GM12891 (cell line): ENCODE measurements around the gene TEDC2.

ENCODE experiments used
- DNase-seq: peaks from one replicate; pipeline ENCODE4 v3.0.0; 2011; ENCODE audit warnings: low spot score; ENCODE audit not compliant: insufficient read length
- FAIRE-seq: peaks from 2 replicates; lab custom pipeline; 2011; peaks lifted over from hg19 to GRCh38; lab: Jason Lieb, UNC
- PAX5 ChIP-seq: IDR thresholded peaks from 2 replicates; pipeline ENCODE4 v1.6.1; 2011; ENCODE audit warnings: low read length, moderate library complexity, mild to moderate bottlenecking; ENCODE audit not compliant: insufficient read depth, severe bottlenecking
- POLR2A ChIP-seq: IDR thresholded peaks from 2 replicates; pipeline ENCODE4 v1.6.1; 2011; ENCODE audit warnings: low read depth, low read length, control low read depth
- POLR2AphosphoS5 ChIP-seq: IDR thresholded peaks from 2 replicates; pipeline ENCODE4 v1.6.1; 2011; ENCODE audit warnings: low read depth, low read length, control low read depth
- POU2F2 ChIP-seq: IDR thresholded peaks from 2 replicates; pipeline ENCODE4 v1.6.1; 2011; ENCODE audit warnings: low read depth, mild to moderate bottlenecking, control low read depth, low read length, moderate library complexity
- SPI1 ChIP-seq: IDR thresholded peaks from 2 replicates; pipeline ENCODE4 v1.6.1; 2011; ENCODE audit warnings: low read depth, low read length, control low read depth
- TAF1 ChIP-seq: IDR thresholded peaks from 2 replicates; pipeline ENCODE4 v1.6.1; 2011; ENCODE audit warnings: low read depth, low read length, control low read depth

The TEDC2 gene

GRCh38 chr16:2451851-2452320, 8.0 kb upstream of the TEDC2 start:
- TF ChIP-seq TAF1 (no peak), POU2F2 (no peak), POLR2A (no peak), POLR2AphosphoS5 (no peak), PAX5 (no peak), SPI1 (no peak)
- DNase-seq, result no peak
- FAIRE-seq, result no peak

- DNase-seq (no peak), FAIRE-seq (no peak)
- no peak for TF ChIP-seq SPI1
- no peak for TF ChIP-seq POU2F2
- no peak for TF ChIP-seq POLR2AphosphoS5
- TF ChIP-seq PAX5, result no peak
- TF ChIP-seq POLR2A, result no peak
- TF ChIP-seq TAF1, result no peak
Measured at GRCh38 chr16:2452650-2453049, 7.3 kb upstream of the TEDC2 start.

GRCh38 chr16:2455081-2455845, 4.6 kb upstream of the TEDC2 start:
- DNase-seq, result no peak
- no peak for FAIRE-seq

GRCh38 chr16:2456551-2457153, 3.3 kb upstream of the TEDC2 start:
- FAIRE-seq (no peak), DNase-seq (no peak)
- no peak for TF ChIP-seq SPI1
- TF ChIP-seq POLR2A, result no peak
- TF ChIP-seq PAX5, result no peak
- no peak for TF ChIP-seq TAF1
- no peak for TF ChIP-seq POLR2AphosphoS5
- no peak for TF ChIP-seq POU2F2

More at GRCh38 chr16:2455081-2455845, 4.6 kb upstream of the TEDC2 start:
- TF ChIP-seq POLR2AphosphoS5 (no peak), TAF1 (no peak), POU2F2 (no peak), SPI1 (no peak), PAX5 (no peak), POLR2A (no peak)

- no peak for TF ChIP-seq POLR2AphosphoS5
- TF ChIP-seq SPI1, result no peak
- TF ChIP-seq PAX5, result no peak
- TF ChIP-seq TAF1, result no peak
- TF ChIP-seq POU2F2, result no peak
- no peak for TF ChIP-seq POLR2A
Measured at GRCh38 chr16:2457267-2457666, 2.6 kb upstream of the TEDC2 start.

GRCh38 chr16:2457946-2458345, 2.0 kb upstream of the TEDC2 start:
- no peak for DNase-seq

More at GRCh38 chr16:2457267-2457666, 2.6 kb upstream of the TEDC2 start:
- DNase-seq, result no peak
- FAIRE-seq, result no peak

DNA sequence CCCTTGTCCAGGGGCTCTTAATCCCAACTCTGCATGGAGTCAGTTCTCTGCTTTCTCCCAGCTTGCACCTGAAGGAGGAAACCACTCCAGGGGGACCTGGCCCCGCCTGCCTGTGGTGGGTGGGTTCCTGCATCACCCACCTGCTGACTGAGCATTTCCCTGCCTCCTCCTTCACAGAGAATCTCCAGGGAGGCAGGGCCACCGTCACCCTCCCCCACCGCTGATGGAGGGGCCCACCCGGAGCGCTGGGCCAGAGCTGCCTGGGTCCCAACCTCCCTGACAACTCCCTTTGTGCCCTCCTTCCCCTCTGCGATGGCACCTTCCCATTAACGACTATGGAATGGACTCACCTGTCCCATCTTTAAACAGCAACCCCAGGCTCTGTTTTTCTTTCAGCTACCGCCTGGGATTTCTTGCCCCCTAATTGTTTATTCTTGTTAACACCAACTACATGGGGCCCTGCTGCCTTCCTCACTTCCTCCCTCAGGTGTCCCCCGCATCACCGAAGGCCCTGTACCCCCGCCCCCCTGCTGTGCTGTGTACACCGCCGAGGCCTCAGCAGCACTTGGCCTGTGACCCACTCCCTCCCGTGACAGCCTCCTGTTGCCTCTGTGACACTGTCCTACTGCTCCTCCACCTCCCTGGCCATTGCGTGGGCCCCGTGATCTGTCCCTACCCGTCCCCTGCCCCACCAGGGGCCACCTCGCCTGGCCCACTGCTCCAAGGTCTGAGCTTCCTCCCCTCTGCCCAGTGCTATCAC, 842 bp upstream of the TEDC2 start:
- no peak for TF ChIP-seq PAX5
- TF ChIP-seq POLR2A, result no peak
- no peak for DNase-seq
- FAIRE-seq, result no peak

More at GRCh38 chr16:2457946-2458345, 2.0 kb upstream of the TEDC2 start:
- TF ChIP-seq SPI1, result no peak
- TF ChIP-seq PAX5, result no peak
- no peak for TF ChIP-seq TAF1
- TF ChIP-seq POLR2A, result no peak
- no peak for FAIRE-seq

GRCh38 chr16:2460391-2460713, 443 bp downstream of the TEDC2 start:
- FAIRE-seq, result no peak
- TF ChIP-seq POLR2A (no peak), SPI1 (no peak), POLR2AphosphoS5 (no peak), TAF1 (no peak), PAX5 (no peak), POU2F2 (no peak)
- DNase-seq, result no peak

- FAIRE-seq (no peak), DNase-seq (no peak)
- TF ChIP-seq POLR2A (no peak), TAF1 (no peak), PAX5 (no peak), POLR2AphosphoS5 (no peak), SPI1 (no peak), POU2F2 (no peak)
Measured at GRCh38 chr16:2460916-2461315, 1.0 kb downstream of the TEDC2 start.
